Measurements from ENCODE around the gene UTF1.

UTF1 gene

DNA sequence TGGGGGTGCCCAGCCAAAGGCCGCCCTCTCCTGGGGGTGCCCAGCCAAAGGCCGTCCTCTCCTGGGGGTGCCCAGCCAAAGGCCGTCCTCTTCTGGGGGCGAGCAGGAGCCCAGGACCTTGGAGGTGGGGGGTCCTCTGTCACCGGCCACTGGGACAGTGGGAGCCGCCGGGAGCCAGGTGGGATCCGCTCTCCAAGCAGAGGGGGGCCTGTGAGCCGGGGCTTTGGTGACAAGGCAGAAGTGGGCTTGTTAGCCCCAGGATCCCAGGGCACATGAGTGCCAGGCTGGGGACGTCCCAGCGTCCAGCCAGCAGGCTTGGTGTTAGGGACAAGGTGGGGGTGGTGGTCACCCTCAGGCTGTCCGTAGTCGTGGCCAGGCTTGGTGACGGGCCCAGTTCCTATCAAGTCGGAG, 29.4 kb upstream of the UTF1 start:
- TF ChIP-seq GATA1 (IDR thresholded peaks at IDR 0.05; ENCODE audit: low read depth, low read length) (no peak), POLR2A (IDR thresholded peaks at IDR 0.05; ENCODE audit: low read length) (no peak)
- no peak for DNase-seq

DNA sequence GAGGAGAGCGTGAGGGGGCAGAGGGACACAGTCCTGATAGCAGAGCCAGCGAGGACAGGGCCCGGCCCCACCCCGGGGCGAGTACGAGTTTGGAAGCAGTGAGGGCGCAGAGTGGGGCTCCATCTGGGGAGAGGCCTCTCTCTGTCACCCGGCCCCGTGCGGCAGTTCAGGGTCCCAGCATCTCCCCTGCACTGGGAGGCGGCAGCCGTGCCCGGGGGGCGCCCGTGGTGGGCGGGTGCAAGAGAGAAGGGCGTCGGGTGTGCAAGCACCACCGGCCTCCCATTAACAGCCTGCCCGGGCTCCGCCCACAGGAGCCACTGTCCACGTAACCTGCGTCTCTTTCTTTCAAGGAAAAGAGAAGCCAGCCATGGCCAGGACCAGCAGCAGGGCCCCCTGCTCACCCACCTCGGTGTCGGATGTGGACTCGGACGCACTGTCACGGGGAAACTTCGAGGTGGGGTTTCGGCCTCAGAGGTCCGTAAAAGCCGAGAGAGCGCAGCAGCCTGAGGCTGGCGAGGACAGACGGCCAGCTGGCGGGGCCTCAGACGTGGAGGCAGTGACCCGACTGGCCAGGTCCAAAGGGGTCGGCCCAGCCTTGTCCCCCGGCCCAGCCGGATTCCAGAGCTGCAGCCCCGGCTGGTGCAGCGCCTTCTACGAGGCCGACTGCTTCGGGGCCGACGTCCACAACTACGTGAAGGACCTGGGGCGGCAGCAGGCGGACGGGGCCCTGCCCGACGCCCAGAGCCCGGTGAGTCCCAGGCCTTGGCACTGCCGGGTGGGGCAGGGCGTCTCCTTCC, 28.7 kb upstream of the UTF1 start:
- TF ChIP-seq POLR2A (IDR thresholded peaks at IDR 0.05; ENCODE audit: low read length) (no peak), GATA1 (IDR thresholded peaks at IDR 0.05; ENCODE audit: low read depth, low read length) (no peak)
- no peak for DNase-seq

DNA sequence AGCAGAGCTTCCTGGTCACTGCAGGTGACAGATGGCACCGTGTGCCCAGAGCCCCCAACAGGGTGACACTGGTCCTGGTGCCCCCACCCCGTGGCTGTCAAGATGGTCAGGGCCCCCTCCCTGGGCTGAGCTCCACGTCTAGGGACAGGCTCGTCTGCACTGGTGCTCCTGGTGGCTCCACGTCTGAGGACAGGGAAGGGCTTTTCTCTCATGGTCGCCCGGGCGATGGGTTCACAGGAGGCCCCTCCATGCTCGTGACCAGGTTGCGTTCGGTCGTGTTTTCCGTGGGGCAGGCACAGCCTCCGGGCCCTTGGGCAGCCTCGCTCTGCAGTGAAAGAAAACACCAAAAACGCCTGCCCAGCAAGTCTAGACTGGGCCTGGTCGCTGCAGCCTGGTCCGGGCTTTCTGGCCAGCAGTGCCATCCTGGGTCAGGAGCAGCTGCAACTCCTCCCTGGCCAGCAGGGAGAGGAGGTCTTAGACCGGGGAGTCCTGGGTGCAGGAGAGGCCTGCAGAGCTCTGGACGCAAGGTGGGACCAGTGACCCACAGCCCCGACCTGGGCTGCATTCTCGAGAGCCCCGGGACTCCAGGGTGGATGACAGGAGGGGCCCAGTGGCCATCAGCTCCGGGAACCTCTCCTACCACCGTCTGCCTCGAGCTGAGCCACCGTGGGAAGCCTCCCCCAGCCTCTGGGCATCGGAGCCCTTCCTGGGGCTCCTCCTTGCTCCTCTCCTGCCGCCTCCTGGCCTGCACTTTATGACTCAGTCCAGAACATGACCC, 27.9 kb upstream of the UTF1 start:
- no peak for DNase-seq
- no peak for TF ChIP-seq POLR2A (IDR thresholded peaks at IDR 0.05; ENCODE audit: low read length)
- no peak for TF ChIP-seq GATA1 (IDR thresholded peaks at IDR 0.05; ENCODE audit: low read depth, low read length)

DNA sequence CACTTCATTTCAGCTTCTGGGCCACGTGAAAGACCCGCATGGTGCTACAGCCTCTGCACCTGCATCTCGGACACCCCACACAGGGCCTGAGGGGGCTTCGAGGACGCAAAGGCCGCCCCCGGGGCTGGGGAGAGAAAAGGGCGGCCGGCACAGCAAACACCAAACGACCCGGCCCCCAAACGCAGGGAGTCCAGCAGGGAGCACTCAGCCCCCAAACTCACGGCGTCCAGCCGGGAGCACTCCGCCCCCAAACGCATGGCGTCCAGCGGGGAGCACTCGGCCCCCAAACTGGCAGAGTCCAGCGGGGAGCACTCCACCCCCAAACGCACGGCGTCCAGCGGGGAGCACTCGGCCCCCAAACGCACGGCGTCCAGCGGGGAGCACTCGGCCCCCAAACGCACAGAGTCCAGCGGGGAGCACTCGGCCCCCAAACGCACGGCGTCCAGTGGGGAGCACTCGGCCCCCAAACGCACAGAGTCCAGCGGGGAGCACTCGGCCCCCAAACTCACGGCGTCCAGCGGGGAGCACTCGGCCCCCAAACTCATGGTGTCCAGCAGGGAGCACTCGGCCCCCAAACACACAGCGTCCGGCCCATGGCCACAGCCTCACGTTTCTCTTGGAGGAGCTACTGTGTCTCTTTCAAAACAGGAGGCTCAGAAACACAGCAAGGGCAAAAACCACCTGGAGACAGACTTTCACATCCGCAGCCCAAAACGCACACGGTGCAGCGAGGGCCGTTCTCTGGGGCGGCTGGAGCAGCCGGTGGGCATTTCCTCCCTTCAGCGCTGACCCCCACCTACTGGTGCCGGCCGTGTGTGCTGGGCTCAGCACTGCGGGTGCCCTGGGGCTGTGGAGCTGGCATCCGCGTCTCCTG, 27.0 kb upstream of the UTF1 start:
- DNase-seq, result no peak
- TF ChIP-seq POLR2A (IDR thresholded peaks at IDR 0.05; ENCODE audit: low read length) (no peak), GATA1 (IDR thresholded peaks at IDR 0.05; ENCODE audit: low read depth, low read length) (no peak)

DNA sequence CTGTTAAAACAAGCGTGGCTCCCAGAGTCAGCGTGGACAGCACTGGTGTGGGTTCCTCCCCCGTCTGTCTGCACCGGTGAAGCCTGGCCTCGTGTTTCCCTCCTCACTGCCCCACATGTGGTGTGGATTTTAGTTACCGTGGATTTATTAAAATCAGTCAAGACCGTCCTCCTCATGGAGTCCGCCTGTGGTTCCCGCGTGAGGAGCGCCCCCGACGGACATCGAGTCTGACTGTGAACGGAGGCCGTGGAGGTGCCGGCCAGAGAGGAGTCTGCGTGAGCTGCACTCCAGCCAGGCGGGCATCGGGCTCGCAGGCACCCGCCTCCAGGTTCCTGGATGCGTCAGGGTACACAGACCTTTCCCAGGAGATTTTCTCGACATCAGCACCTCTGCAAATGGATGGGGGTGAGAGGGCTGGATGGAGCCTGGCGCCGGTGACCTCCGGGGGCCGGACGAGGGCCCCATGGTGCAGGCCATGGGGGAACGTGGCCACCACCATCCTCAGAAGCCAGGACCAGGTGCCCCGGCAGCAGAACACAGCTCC, 26.3 kb upstream of the UTF1 start:
- TF ChIP-seq POLR2A (IDR thresholded peaks at IDR 0.05; ENCODE audit: low read length) (no peak), GATA1 (IDR thresholded peaks at IDR 0.05; ENCODE audit: low read depth, low read length) (no peak)
- DNase-seq, result no peak

DNA sequence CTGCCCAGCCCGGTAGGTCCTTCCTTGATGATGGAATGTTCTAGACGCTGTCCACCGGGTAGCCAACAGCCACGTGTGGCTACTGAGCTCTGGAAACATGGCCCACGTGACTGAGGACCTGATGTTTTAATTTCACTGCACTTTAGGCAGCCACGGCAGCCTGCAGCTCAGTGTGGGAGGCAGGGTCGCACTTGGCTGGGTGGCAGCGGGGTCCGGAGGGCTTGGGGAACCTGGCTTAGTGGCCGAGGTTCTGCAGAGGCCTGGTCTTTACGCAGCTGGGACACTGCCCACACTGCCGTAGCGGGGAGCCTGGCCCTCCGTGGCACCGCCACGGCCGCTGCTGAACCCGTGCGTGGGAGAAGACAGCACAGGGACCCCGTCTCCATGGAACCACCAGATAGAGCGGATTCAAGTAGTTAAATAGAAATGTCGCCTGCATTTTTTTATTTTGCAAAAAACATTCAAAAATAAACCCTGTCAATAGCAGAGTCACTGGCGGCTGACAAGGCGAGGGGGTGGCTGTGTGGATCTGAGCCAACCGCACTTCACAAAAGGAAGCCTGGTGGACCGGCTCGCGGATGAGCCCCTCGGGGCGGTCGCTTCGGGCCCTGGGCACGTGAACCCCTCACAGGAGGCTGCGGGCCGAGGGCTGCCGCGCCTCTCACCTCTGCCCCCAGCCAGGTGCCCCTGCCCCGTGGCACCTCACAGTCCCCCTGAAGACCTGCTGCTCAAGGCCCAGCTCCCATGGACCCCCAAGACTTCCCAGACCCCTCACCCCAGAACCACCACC, 25.6 kb upstream of the UTF1 start:
- no peak for TF ChIP-seq GATA1 (IDR thresholded peaks at IDR 0.05; ENCODE audit: low read depth, low read length)
- TF ChIP-seq POLR2A (IDR thresholded peaks at IDR 0.05; ENCODE audit: low read length), result no peak
- DNase-seq, result no peak

- no peak for TF ChIP-seq POLR2A (IDR thresholded peaks at IDR 0.05; ENCODE audit: low read length)
- TF ChIP-seq GATA1 (IDR thresholded peaks at IDR 0.05; ENCODE audit: low read depth, low read length), result no peak
- DNase-seq, result no peak
Measured at GRCh38 chr10:133205146-133205545, 24.9 kb upstream of the UTF1 start.

DNA sequence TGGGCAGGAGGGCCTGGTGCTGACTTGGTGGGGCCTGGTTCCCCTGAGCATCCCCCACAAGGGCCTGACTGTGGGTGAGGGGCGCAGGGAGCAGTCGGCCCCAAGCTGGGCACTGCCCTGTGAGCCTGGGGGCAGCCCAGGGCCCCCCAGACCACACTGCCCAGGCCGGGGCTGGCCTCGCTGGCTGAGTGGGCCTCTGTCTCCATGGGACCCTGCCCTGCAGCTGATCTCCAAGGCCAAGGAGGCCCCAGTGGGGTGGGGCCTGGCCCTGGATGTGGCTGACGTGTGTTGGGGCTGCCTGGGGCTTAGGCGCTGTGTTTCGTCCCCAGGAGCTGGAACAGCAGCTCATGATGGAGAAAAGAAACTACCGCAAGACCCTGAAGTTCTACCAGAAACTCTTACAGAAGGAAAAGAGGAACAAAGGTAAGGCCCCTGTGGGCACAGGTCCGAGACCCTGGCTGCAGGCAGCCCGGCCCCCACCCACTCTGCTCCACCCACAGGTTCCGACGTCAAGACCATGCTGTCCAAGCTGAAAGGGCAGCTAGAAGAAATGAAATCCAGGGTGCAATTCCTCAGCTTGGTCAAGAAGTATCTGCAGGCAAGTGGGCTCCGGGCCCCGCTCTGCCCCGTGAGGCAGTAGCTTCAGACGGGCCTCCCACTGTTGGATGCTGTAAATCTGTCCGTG, 23.5 kb upstream of the UTF1 start:
- DNase-seq, result no peak
- TF ChIP-seq GATA1 (IDR thresholded peaks at IDR 0.05; ENCODE audit: low read depth, low read length) (no peak), POLR2A (IDR thresholded peaks at IDR 0.05; ENCODE audit: low read length) (no peak)

DNA sequence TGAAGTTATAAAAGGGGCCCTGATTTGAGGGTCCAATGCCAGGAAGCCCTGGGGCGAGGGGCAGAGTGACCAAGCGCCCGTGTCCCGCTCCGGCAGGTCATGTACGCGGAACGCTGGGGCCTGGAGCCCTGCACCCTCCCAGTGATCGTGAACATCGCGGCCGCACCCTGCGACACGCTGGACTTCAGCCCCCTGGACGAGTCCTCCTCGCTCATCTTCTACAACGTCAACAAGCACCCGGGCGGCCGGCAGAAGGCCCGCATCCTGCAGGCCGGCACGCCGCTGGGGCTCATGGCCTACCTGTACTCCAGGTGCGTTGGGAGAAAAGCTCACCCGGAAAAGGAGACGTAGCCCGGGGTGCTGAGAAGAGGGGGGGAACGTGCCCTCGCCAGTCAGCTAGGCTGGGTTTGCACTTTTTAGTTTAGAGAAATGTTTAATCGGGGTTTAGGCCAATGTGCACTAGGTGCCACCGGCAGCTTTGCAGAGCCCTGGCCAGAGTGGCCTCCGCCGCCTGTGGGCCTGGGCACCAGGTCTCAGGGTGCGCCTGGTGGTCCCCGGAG, 22.9 kb upstream of the UTF1 start:
- TF ChIP-seq POLR2A (IDR thresholded peaks at IDR 0.05; ENCODE audit: low read length) (no peak), GATA1 (IDR thresholded peaks at IDR 0.05; ENCODE audit: low read depth, low read length) (no peak)
- DNase-seq, result no peak

GRCh38 chr10:133207627-133208026, 22.4 kb upstream of the UTF1 start:
- no peak for DNase-seq
- TF ChIP-seq POLR2A (IDR thresholded peaks at IDR 0.05; ENCODE audit: low read length) (no peak), GATA1 (IDR thresholded peaks at IDR 0.05; ENCODE audit: low read depth, low read length) (no peak)

DNA sequence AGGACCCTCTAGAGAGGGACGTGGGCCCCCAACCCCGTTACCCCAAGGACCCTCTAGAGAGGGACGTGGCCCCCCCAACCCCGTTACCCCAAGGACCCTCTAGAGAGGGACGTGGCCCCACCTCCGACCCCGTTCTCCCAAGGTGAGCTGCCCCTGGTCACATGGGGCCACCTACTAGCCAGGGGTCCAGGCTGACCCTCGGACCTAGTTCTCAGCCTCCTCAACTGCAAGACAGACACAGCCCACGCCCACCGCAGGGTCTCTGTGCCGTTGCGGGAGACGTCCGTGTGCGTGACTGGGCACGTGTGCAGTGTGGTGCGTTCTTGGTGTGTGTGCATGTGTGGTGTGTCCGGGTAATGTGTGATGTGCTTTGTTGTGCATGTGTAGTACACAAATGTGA, 21.6 kb upstream of the UTF1 start:
- DNase-seq, result no peak
- TF ChIP-seq GATA1 (IDR thresholded peaks at IDR 0.05; ENCODE audit: low read depth, low read length) (no peak), POLR2A (IDR thresholded peaks at IDR 0.05; ENCODE audit: low read length) (no peak)

DNA sequence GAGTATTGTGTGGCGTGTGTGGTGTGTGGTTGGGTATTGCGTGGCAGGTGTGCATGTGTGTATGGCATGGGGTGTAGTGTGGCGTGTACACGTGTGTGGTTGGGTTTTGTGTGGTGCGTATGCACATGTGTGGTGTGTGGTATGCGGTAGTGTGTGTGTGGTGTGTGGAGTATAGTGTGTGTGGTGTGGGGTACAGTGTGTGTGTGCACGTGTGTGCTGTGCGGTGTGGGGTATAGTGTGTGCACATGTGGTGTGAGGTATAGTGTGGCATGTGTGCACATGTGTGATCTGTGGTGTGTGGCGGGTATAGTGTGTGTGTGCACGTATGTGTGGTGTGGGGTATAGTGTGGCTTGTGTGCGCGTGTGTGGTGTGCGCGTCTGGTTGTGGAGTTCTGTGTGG, 20.9 kb upstream of the UTF1 start:
- TF ChIP-seq POLR2A (IDR thresholded peaks at IDR 0.05; ENCODE audit: low read length), result no peak
- no peak for TF ChIP-seq GATA1 (IDR thresholded peaks at IDR 0.05; ENCODE audit: low read depth, low read length)
- no peak for DNase-seq

Measured in erythroblast (primary cell).